Mesothelial cell of epicardium (in vitro differentiated cells): Measurements from ENCODE around the gene KIAA0753. TPM values are rescaled to one million over a fixed set of nuclear protein-coding genes. Genes with fewer than 3 reads are reported as not detected.
A peak's percentile ranks its signal among the peaks of the same experiment; 100 is the strongest.
"Not testable (repeated sequence)": the region's sequence is repeated elsewhere in the genome, so short reads cannot be mapped to it uniquely, and the experiment has no call there.

ENCODE experiments used
- DNase-seq, 2 experiments: peaks; one replicate each; pipeline ENCODE4 v3.0.0; 2021; ENCODE audit warnings: low spot score in 2 of 2; ENCODE audit not compliant: unreplicated experiment in 2 of 2
- H3K27ac Mint-ChIP-seq: 2 replicates; pipeline ENCODE4 v1.8.0; 2021; ENCODE audit warnings: mixed read lengths
- H3K27me3 Mint-ChIP-seq: 2 replicates; pipeline ENCODE4 v1.8.0; 2021; ENCODE audit warnings: low read depth, mixed read lengths
- H3K36me3 Mint-ChIP-seq: 2 replicates; pipeline ENCODE4 v1.8.0; 2021; ENCODE audit warnings: mixed read lengths
- H3K4me1 Mint-ChIP-seq: 2 replicates; pipeline ENCODE4 v1.8.0; 2021; ENCODE audit warnings: mixed read lengths
- H3K4me3 Mint-ChIP-seq: 2 replicates; pipeline ENCODE4 v1.8.0; 2021; ENCODE audit warnings: mild to moderate bottlenecking, moderate library complexity, mixed read lengths
- H3K9me3 Mint-ChIP-seq: 2 replicates; pipeline ENCODE4 v1.8.0; 2021; ENCODE audit warnings: mixed read lengths
- CTCF ChIP-seq: fragments of 200-600 bp; sonication (generic); IDR thresholded peaks from one replicate; pipeline ENCODE4 v1.5.0; 2021; ENCODE audit warnings: antibody characterized with exemption; ENCODE audit not compliant: unreplicated experiment
- total RNA-seq: library from RNA; stranded (reverse); gene quantifications from 3 replicates; pipeline ENCODE4 v1.2.1, GENCODE V29; 2021

The KIAA0753 gene
- total RNA-seq, 1 donor from 2014 or later: 41.1 TPM

GRCh38 chr17:6573982-6574686 is 66.4 kb downstream of the KIAA0753 start:
- peak overlapping the region; percentile 43 for H3K27ac Mint-ChIP-seq
- H3K36me3 Mint-ChIP-seq: peaks cover 16% of the 10 kb centered on the region
- H3K4me3 Mint-ChIP-seq: no peak overlapping the region
- no peaks in the 10 kb centered on the region for H3K27me3 Mint-ChIP-seq
- H3K9me3 Mint-ChIP-seq: no peaks in the 10 kb centered on the region
- TF ChIP-seq CTCF: no peak
- no peak for DNase-seq
- peaks cover 50% of the 10 kb centered on the region for H3K4me1 Mint-ChIP-seq

GRCh38 chr17:6573495-6573894 is 67.0 kb downstream of the KIAA0753 start:
- H3K4me3 Mint-ChIP-seq, DNase-seq, H3K27ac Mint-ChIP-seq, H3K27me3 Mint-ChIP-seq, H3K9me3 Mint-ChIP-seq: not testable (repeated sequence)
- Mint-ChIP-seq H3K36me3 (peaks cover 16% of the 10 kb centered on the region), H3K4me1 (peaks cover 44% of the 10 kb centered on the region)

DNA sequence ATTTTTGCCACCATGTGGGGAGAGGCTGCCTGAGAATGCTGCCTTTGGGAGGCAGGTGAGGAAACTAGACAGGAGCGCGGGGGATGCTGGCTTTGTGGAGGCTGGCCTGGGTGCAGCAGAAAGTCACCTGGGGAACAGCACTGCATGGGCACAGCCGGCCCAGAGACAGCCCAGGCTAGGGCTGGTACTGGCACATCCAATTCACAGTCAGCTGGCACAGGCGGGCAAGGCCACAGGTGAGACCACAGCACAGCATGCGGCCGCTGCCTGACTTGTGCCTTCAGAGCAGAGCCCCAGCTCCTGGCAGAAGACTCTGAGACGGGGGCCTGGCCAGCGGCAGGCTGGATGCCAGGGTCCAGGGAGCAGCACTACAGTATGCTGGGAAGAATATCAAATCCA is 67.5 kb downstream of the KIAA0753 start:
- H3K27me3 Mint-ChIP-seq: no peaks in the 10 kb centered on the region
- H3K4me3 Mint-ChIP-seq: no peak overlapping the region
- H3K4me1 Mint-ChIP-seq: peaks cover 40% of the 10 kb centered on the region
- TF ChIP-seq CTCF: no peak
- no peak overlapping the region for H3K27ac Mint-ChIP-seq
- no peak for DNase-seq
- H3K36me3 Mint-ChIP-seq: peaks cover 14% of the 10 kb centered on the region
- no peaks in the 10 kb centered on the region for H3K9me3 Mint-ChIP-seq

DNA sequence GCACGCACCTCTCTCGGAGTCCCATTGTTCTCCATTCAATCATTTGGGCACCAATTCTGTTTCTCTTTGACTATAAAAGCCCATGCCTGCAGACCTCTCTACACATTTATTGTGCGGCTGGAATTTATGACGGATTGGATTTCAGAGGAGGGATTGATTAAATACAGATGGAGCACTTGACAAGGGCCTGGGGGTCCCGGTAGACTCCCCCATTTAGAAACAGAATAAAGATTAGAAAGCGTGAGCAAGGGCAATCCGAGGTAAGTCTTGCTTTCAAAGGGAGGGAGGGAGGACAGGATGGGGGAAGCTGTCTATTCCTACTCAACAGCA is 69.1 kb downstream of the KIAA0753 start:
- TF ChIP-seq CTCF: no peak
- no peaks in the 10 kb centered on the region for H3K27me3 Mint-ChIP-seq
- H3K4me3 Mint-ChIP-seq: no peak overlapping the region
- peak overlapping the region; percentile 85 for H3K27ac Mint-ChIP-seq
- no peak for DNase-seq
- H3K9me3 Mint-ChIP-seq: no peaks in the 10 kb centered on the region
- peaks cover 40% of the 10 kb centered on the region for H3K4me1 Mint-ChIP-seq
- no peaks in the 10 kb centered on the region for H3K36me3 Mint-ChIP-seq

- Mint-ChIP-seq H3K36me3 (no peaks in the 10 kb centered on the region), H3K4me3 (no peak overlapping the region), H3K27me3 (no peaks in the 10 kb centered on the region), H3K4me1 (peaks cover 40% of the 10 kb centered on the region), H3K9me3 (no peaks in the 10 kb centered on the region), H3K27ac (peak overlapping the region; percentile 85)
- DNase-seq: no peak
- TF ChIP-seq CTCF: no peak
Measured at GRCh38 chr17:6570731-6571451, 69.6 kb downstream of the KIAA0753 start.
